Small intestine (tissue), 7 donors: Measurements from ENCODE around the gene ROBO2. TPM values are rescaled to one million over a fixed set of nuclear protein-coding genes. Genes with fewer than 3 reads are reported as not detected.

Experiments
- DNase-seq, 2 donors: peaks; one replicate each; pipeline versions ENCODE4 v3.0.0 to v3.0.0-alpha.2; 2013
- FAIRE-seq: peaks from 2 replicates; lab custom pipeline; 2012; peaks lifted over from hg19 to GRCh38; lab: Jason Lieb, UNC
- H3K27ac ChIP-seq, 3 donors: one replicate each; pipeline ENCODE4 v1.5.1; 2013; ENCODE audit warnings: low read length in 2 of 3, mild to moderate bottlenecking in 2 of 3, control low read depth in 1 of 3, inconsistent platforms in 1 of 3, low read depth in 1 of 3, moderate library complexity in 1 of 3
- H3K27me3 ChIP-seq, 3 donors: one replicate each; pipeline ENCODE4 v1.6.1; 2013; ENCODE audit warnings: low read length in 3 of 3, inconsistent platforms in 1 of 3; ENCODE audit not compliant: control insufficient read depth in 3 of 3, insufficient read depth in 3 of 3
- H3K36me3 ChIP-seq, 3 donors: one replicate each; pipeline ENCODE4 v1.6.1; 2013; ENCODE audit warnings: low read length in 3 of 3, inconsistent platforms in 1 of 3, low read depth in 1 of 3, mild to moderate bottlenecking in 1 of 3, moderate library complexity in 1 of 3; ENCODE audit not compliant: control insufficient read depth in 3 of 3, insufficient read depth in 2 of 3
- H3K4me1 ChIP-seq, 3 donors: one replicate each; pipeline ENCODE4 v1.6.1; 2013; ENCODE audit warnings: low read length in 2 of 3, inconsistent platforms in 1 of 3, low read depth in 1 of 3, mild to moderate bottlenecking in 1 of 3, moderate library complexity in 1 of 3; ENCODE audit not compliant: control insufficient read depth in 3 of 3, insufficient read depth in 2 of 3
- H3K4me3 ChIP-seq, 3 donors: one replicate each; pipeline ENCODE4 v1.5.1; 2013; ENCODE audit warnings: low read length in 3 of 3, control low read depth in 1 of 3, inconsistent platforms in 1 of 3, low read depth in 1 of 3, mild to moderate bottlenecking in 1 of 3, moderate library complexity in 1 of 3
- H3K9me3 ChIP-seq, 2 donors: one replicate each; pipeline ENCODE4 v1.6.1; 2013; ENCODE audit warnings: low read depth in 1 of 2, low read length in 1 of 2; ENCODE audit not compliant: control insufficient read depth in 2 of 2, insufficient read depth in 1 of 2
- WGBS, 3 donors: extraction: QIAGEN DNeasy Blood & Tissue Kit; methylation state at CpG; one replicate each; pipeline ENCODE4 v1.1.7; 2013; 5-methylcytosine and 5-hydroxymethylcytosine counted together
- polyA plus RNA-seq, 4 donors: library from polyadenylated mRNA; stranded (reverse) in 3 of 4; unstranded in 1 of 4; fragments of 200-250 nt in 3 of 4; fragments of 120-200 nt in 1 of 4; gene quantifications; one replicate each; pipeline versions ENCODE4 v1.2.1 to v1.2.3, GENCODE V29; 2013
- donor health status: healthy with polysubstance abuse.
- donor health status: control.
- donor health status: control.
- donor health status: Bipolar disorder and iron deficiency.
- donor health status: healthy.

Gene ROBO2
- polyA plus RNA-seq, 4 donors = under 0.01 to 19.9 (median 1.7) TPM; not detected in 1

- no peaks in the 10 kb centered on the region for H3K4me1 ChIP-seq
- H3K9me3 ChIP-seq = no peaks in the 10 kb centered on the region
- H3K27ac ChIP-seq = no peak overlapping the region
- FAIRE-seq (no peak), DNase-seq (no peak)
- H3K27me3 ChIP-seq = peaks cover 0 to 2% (median 0%) of the 10 kb centered on the region in 3 donors
- WGBS, 3 donors = 49 to 55% (median 49%) methylated on average over 3 of the region's 3 CpGs
- no peaks in the 10 kb centered on the region for H3K36me3 ChIP-seq
- no peak overlapping the region for H3K4me3 ChIP-seq
These were observed 150.5 kb downstream of the ROBO2 start for GRCh38 chr3:77190374-77190773.

- no peak for DNase-seq
- no peak overlapping the region for H3K27ac ChIP-seq
- H3K36me3 ChIP-seq = no peaks in the 10 kb centered on the region
- H3K9me3 ChIP-seq = no peaks in the 10 kb centered on the region
- no peaks in the 10 kb centered on the region for H3K4me1 ChIP-seq
- no peak for FAIRE-seq
- H3K27me3 ChIP-seq = peaks cover 0 to 2% (median 0%) of the 10 kb centered on the region in 3 donors
- 59 to 77% (median 69%) methylated on average over 4 of the region's 4 CpGs for WGBS, 3 donors
- no peak overlapping the region for H3K4me3 ChIP-seq
These were observed 151.1 kb downstream of the ROBO2 start for GRCh38 chr3:77191014-77191413.

GRCh38 chr3:77191640-77192039 is 151.7 kb downstream of the ROBO2 start:
- H3K4me1 ChIP-seq = no peaks in the 10 kb centered on the region
- 54 to 58% (median 57%) methylated on average over 3 of the region's 3 CpGs for WGBS, 3 donors
- no peak overlapping the region for H3K27ac ChIP-seq
- DNase-seq (no peak), FAIRE-seq (no peak)
- H3K4me3 ChIP-seq = no peak overlapping the region
- no peaks in the 10 kb centered on the region for H3K36me3 ChIP-seq
- peaks cover 0 to 2% (median 0%) of the 10 kb centered on the region in 3 donors for H3K27me3 ChIP-seq
- H3K9me3 ChIP-seq = no peaks in the 10 kb centered on the region

GRCh38 chr3:77195766-77196545 is 156.1 kb downstream of the ROBO2 start:
- Histone ChIP-seq H3K9me3 (no peaks in the 10 kb centered on the region), H3K27ac (no peak overlapping the region), H3K36me3 (no peaks in the 10 kb centered on the region), H3K27me3 (peaks cover 0 to 2% (median 0%) of the 10 kb centered on the region in 3 donors), H3K4me1 (no peaks in the 10 kb centered on the region), H3K4me3 (no peak overlapping the region)
- WGBS, 3 donors = 79 to 87% (median 86%) methylated on average over 12 of the region's 12 CpGs
- FAIRE-seq (no peak), DNase-seq (no peak)

- DNase-seq = no peak
- 60 to 78% (median 60%) methylated on average over 2 of the region's 2 CpGs for WGBS, 3 donors
- no peaks in the 10 kb centered on the region for H3K36me3 ChIP-seq
These were observed 157.5 kb downstream of the ROBO2 start for GRCh38 chr3:77197408-77197807.

GRCh38 chr3:77203851-77204250 is 164.0 kb downstream of the ROBO2 start:
- Histone ChIP-seq H3K4me1 (no peaks in the 10 kb centered on the region), H3K4me3 (no peak overlapping the region), H3K36me3 (no peaks in the 10 kb centered on the region), H3K27me3 (no peaks in the 10 kb centered on the region), H3K9me3 (peaks cover 0 to 3% of the 10 kb centered on the region in 2 donors), H3K27ac (no peak overlapping the region)
- no peak for FAIRE-seq
- DNase-seq = no peak

More at GRCh38 chr3:77197408-77197807, 157.5 kb downstream of the ROBO2 start:
- peaks cover 0 to 2% (median 0%) of the 10 kb centered on the region in 3 donors for H3K27me3 ChIP-seq
- H3K27ac ChIP-seq = no peak overlapping the region
- no peak for FAIRE-seq
- no peaks in the 10 kb centered on the region for H3K4me1 ChIP-seq
- no peaks in the 10 kb centered on the region for H3K9me3 ChIP-seq
- H3K4me3 ChIP-seq = no peak overlapping the region

GRCh38 chr3:77204788-77205187 is 164.9 kb downstream of the ROBO2 start:
- DNase-seq (no peak), FAIRE-seq (no peak)
- Histone ChIP-seq H3K36me3 (no peaks in the 10 kb centered on the region), H3K27me3 (no peaks in the 10 kb centered on the region), H3K4me1 (no peaks in the 10 kb centered on the region), H3K27ac (no peak overlapping the region), H3K9me3 (peaks cover 0 to 3% of the 10 kb centered on the region in 2 donors), H3K4me3 (no peak overlapping the region)
- 63 to 79% (median 67%) methylated on average over 11 of the region's 11 CpGs for WGBS, 3 donors

GRCh38 chr3:77207753-77208152 is 167.9 kb downstream of the ROBO2 start:
- no peaks in the 10 kb centered on the region for H3K4me1 ChIP-seq
- H3K4me3 ChIP-seq = no peak overlapping the region
- no peaks in the 10 kb centered on the region for H3K27me3 ChIP-seq
- WGBS, 3 donors = 89 to 92% (median 91%) methylated on average over 8 of the region's 8 CpGs
- no peak overlapping the region for H3K27ac ChIP-seq
- no peak for FAIRE-seq
- H3K36me3 ChIP-seq = no peaks in the 10 kb centered on the region
- peaks cover 0 to 3% of the 10 kb centered on the region in 2 donors for H3K9me3 ChIP-seq
- no peak for DNase-seq
